K562 (cell line): ENCODE results near the gene ZCCHC14. TPM values are rescaled to one million over a fixed set of nuclear protein-coding genes. Genes with fewer than 3 reads are reported as not detected.

Experiments
- ATAC-seq: fragments of 200-7000 bp; cut with Tn5 transposase; 3 replicates; pipeline ENCODE4 v1.9.1; 2020; ENCODE audit warnings: moderate library complexity
- BruUV-seq: library from RNA; stranded (reverse); fragments of 400-500 nt; replicated peaks from 2 replicates; lab custom pipeline; 2021; lab: Mats Ljungman, UMichigan
- CTCF ChIA-PET: fragments of 300-600 bp; formaldehyde crosslinking; extraction: SDS; loops from one replicate; lab custom pipeline; 2021; ENCODE audit warnings: low intra/inter-chr PET ratio; lab: Yijun Ruan, JAX
- POLR2A ChIA-PET: fragments of 300-600, 350-650 bp; sonication (Branson Sonifier 250); formaldehyde crosslinking; extraction: SDS; loops from one replicate; lab custom pipeline; 2021; ENCODE audit warnings: antibody characterized with exemption, inconsistent platforms; lab: Yijun Ruan, JAX
- DNase-seq, 4 experiments: peaks; one replicate each; pipeline versions ENCODE4 v3.0.0 to v3.0.0-alpha.2; 2011 to 2018; ENCODE audit warnings: low spot score in 3 of 4, mixed read lengths in 3 of 4; ENCODE audit errors: extremely low read depth in 1 of 4
- FAIRE-seq: peaks from 2 replicates; lab custom pipeline; 2011; peaks lifted over from hg19 to GRCh38; lab: Jason Lieb, UNC
- H2AFZ ChIP-seq: 2 replicates; pipeline ENCODE4 v1.6.0; 2011; ENCODE audit warnings: low read depth, low read length, control low read depth, inconsistent platforms
- H3K27ac ChIP-seq: fragments of 200-600 bp; 3 replicates; pipeline ENCODE4 v1.8.0; 2011; ENCODE audit warnings: low read depth, mild to moderate bottlenecking, control low read depth, inconsistent platforms, low read length, moderate library complexity, mixed read lengths; ENCODE audit errors: extremely low read depth
- H3K27me3 ChIP-seq, 2 experiments: fragments of 300-600 bp in 1 of 2; 2 replicates in 1 of 2; 3 replicates in 1 of 2; pipeline versions ENCODE4 v1.6.0 to v1.8.0; 2011; ENCODE audit warnings: inconsistent platforms in 2 of 2, low read length in 2 of 2, mild to moderate bottlenecking in 1 of 2, mixed read lengths in 1 of 2, moderate library complexity in 1 of 2; ENCODE audit not compliant: control insufficient read depth in 2 of 2, insufficient read depth in 2 of 2
- H3K36me3 ChIP-seq: fragments of 300-600 bp; 3 replicates; pipeline ENCODE4 v1.8.0; 2011; ENCODE audit warnings: mild to moderate bottlenecking, low read length, inconsistent platforms; ENCODE audit not compliant: control insufficient read depth, insufficient read depth
- H3K4me1 ChIP-seq, 2 experiments: fragments of 200-600 bp in 1 of 2; replicated peaks in 1 of 2; 2 replicates in 1 of 2; 3 replicates in 1 of 2; pipeline versions ENCODE4 v1.5.1 to v1.8.0; 2011; ENCODE audit warnings: inconsistent platforms in 2 of 2, low read length in 2 of 2, mild to moderate bottlenecking in 1 of 2, mixed read lengths in 1 of 2, moderate library complexity in 1 of 2; ENCODE audit not compliant: control insufficient read depth in 2 of 2, insufficient read depth in 2 of 2
- H3K4me2 ChIP-seq: 2 replicates; pipeline ENCODE4 v1.6.1; 2011; ENCODE audit warnings: low read length, control low read depth, inconsistent platforms, mixed read lengths; ENCODE audit not compliant: insufficient read depth
- H3K4me3 ChIP-seq: fragments of 200-600 bp; sonication (generic), shearing (Covaris generic); 2 replicates; pipeline ENCODE4 v1.5.1; 2016; ENCODE audit warnings: control low read depth, inconsistent platforms
- H3K79me2 ChIP-seq: fragments of 200-600 bp; 3 replicates; pipeline ENCODE4 v1.8.0; 2011; ENCODE audit warnings: low read length, inconsistent platforms; ENCODE audit not compliant: control insufficient read depth, insufficient read depth
- H3K9ac ChIP-seq, 2 experiments: 2 replicates each; pipeline versions ENCODE4 v1.6.0 to v1.6.1; 2011; ENCODE audit warnings: low read depth in 2 of 2, low read length in 2 of 2, control low read depth in 1 of 2, inconsistent platforms in 1 of 2, mild to moderate bottlenecking in 1 of 2, mixed read lengths in 1 of 2; ENCODE audit not compliant: insufficient read depth in 1 of 2
- H3K9me1 ChIP-seq: one replicate; pipeline ENCODE4 v1.6.0; 2011; ENCODE audit warnings: inconsistent platforms, mild to moderate bottlenecking, low read length, moderate library complexity; ENCODE audit not compliant: control insufficient read depth, insufficient read depth
- H3K9me3 ChIP-seq: replicated peaks from 2 replicates; pipeline ENCODE4 v1.5.1; 2011; ENCODE audit warnings: low read depth, low read length, inconsistent platforms; ENCODE audit not compliant: control insufficient read depth, insufficient read depth
- H4K20me1 ChIP-seq: replicated peaks from 2 replicates; pipeline ENCODE4 v1.6.1; 2011; ENCODE audit warnings: low read length, inconsistent platforms, mixed read lengths; ENCODE audit not compliant: control insufficient read depth, insufficient read depth
- BDP1 ChIP-seq: IDR thresholded peaks from 3 replicates; pipeline ENCODE4 v1.6.1; 2011; ENCODE audit not compliant: insufficient read length, insufficient read depth
- KLF16 ChIP-seq: IDR thresholded peaks from 2 replicates; pipeline ENCODE4 v1.6.1; 2016; ENCODE audit warnings: antibody characterized with exemption
- PHF21A ChIP-seq: fragments of 450-650 bp; IDR thresholded peaks from 2 replicates; pipeline ENCODE4 v1.6.1; 2017; ENCODE audit warnings: low read depth, borderline replicate concordance
- PREB ChIP-seq: sonication (generic); formaldehyde crosslinking; IDR thresholded peaks from 2 replicates; pipeline ENCODE4 v1.8.1; 2023; ENCODE audit warnings: mild to moderate bottlenecking, missing genetic modification reagents
- ZNF449 ChIP-seq: fragments of 250-450 bp; sonication (Bioruptor Pico); IDR thresholded peaks from 2 replicates; pipeline ENCODE4 v1.8.0; 2022; ENCODE audit warnings: moderate library complexity, mild to moderate bottlenecking, inconsistent platforms
- WGBS: fragments of 100-300 bp; shearing (Covaris generic); methylation state at CpG from one replicate; pipeline ENCODE4 v1.1.6; 2016; ENCODE audit warnings: low coverage, mixed read lengths; ENCODE audit not compliant: insufficient coverage; ENCODE audit errors: missing lambda C conversion rate; 5-methylcytosine and 5-hydroxymethylcytosine counted together
- in situ Hi-C: fragments of 300-500 bp; cut with MboI; formaldehyde crosslinking; loops from 4 replicates; pipeline ENCODE4 v1.15.0; 2018; ENCODE audit warnings: inconsistent platforms, mixed read lengths
- intact Hi-C: fragments of 100-400 bp; cut with micrococcal nuclease; formaldehyde crosslinking; loops from 2 replicates; pipeline ENCODE4 v1.14.2; 2022
- polyA plus RNA-seq, 8 experiments: library from polyadenylated mRNA; depleted of rRNA in 4 of 8; stranded (reverse) in 5 of 8; unstranded in 3 of 8; fragments of >200 nt; fragmentation: Nextera tagmentation in 2 of 8; fragmentation: Illumina TruSeq in 1 of 8; extraction: Ambion mirVana in 2 of 8; extraction: Trizol in 1 of 8; gene quantifications; 2 replicates each; pipeline versions ENCODE4 v1.2.1 to v1.2.3, GENCODE V29; 2011 to 2014; ENCODE audit warnings: inconsistent platforms in 1 of 8, missing spikeins in 1 of 8
- total RNA-seq, 7 experiments: library from RNA; depleted of rRNA in 6 of 7; stranded (reverse); fragments of >200 nt in 6 of 7; fragmentation: Illumina TruSeq in 2 of 7; extraction: Trizol in 2 of 7; gene quantifications; 2 replicates each; pipeline versions ENCODE4 v1.2.1 to v1.2.3, GENCODE V29; 2011 to 2021; ENCODE audit warnings: low replicate concordance in 1 of 7

The ZCCHC14 gene
- total and polyA plus RNA-seq, 9 of the 15 experiments (the other 6 are each of a cell fraction or from before 2014, with no cell fraction given) = 1.5 to 12.4 (median 2.9) TPM

GRCh38 chr16:87418644-87419043, 74.2 kb downstream of the ZCCHC14 start:
- Histone ChIP-seq H3K79me2 (no peaks in the 10 kb centered on the region), H2AFZ (no peak overlapping the region), H3K27ac (no peak overlapping the region), H3K4me1 (peaks cover 0 to 4% of the 10 kb centered on the region in 2 experiments; a peak in 2 of 5 replicates), H3K9me3 (no peaks in the 10 kb centered on the region), H3K9me1 (peaks cover 4% of the 10 kb centered on the region), H3K27me3 (no peaks in the 10 kb centered on the region; a peak in 1 of 5 replicates)
- CTCF ChIA-PET = no interaction called here
- WGBS = 66% methylated on average over 6 of the region's 6 CpGs
- ATAC-seq (no peak), DNase-seq (no peak)
- no TSS peak for BruUV-seq
- intact Hi-C loops = loop anchor here (10.0 kb wide), 1 partner anchor 146 kb away; no protein-coding TSS in a partner anchor
- TF ChIP-seq KLF16 = no peak
- TF ChIP-seq PHF21A = no peak
- TF ChIP-seq BDP1 = no peak
- no peak for TF ChIP-seq PREB (CRISPR knock-in tag)
- no peak for TF ChIP-seq ZNF449 (CRISPR knock-in tag)
- TF ChIP-seq, all 486 proteins: peak for 0
- no peak overlapping the region for H3K9ac ChIP-seq
- FAIRE-seq = no peak
- 0 out of 2 replicates have a peak, but pooled peaks cover 4% of the 10 kb centered on the region for H4K20me1 ChIP-seq
- H3K36me3 ChIP-seq = peaks cover 56% of the 10 kb centered on the region; the same call in 2 of the 3 replicates
- in situ Hi-C loops = no loop called here
- H3K4me3 ChIP-seq = no peak overlapping the region
- POLR2A ChIA-PET = interaction anchor here (0.9 to 1.2 kb wide), 2 partner anchors 12 to 14 kb away, joined by 3 read pairs; no protein-coding TSS in a partner anchor
- no peak overlapping the region for H3K4me2 ChIP-seq
